ENCODE measurements around the gene TFR2.

GRCh38 chr7:100577103-100577502 lies 64.2 kb downstream of the TFR2 start:
- TF ChIP-seq CTCF (conservative IDR thresholded peaks at IDR 0.05; ENCODE audit: low read depth in 2 of 2) (no peak), CREB1 (CRISPR knock-in tag; IDR thresholded peaks at IDR 0.05; ENCODE audit: low read depth) (no peak)

All from GM23338 (cell line).